Cardiac muscle cell (in vitro differentiated cells and primary cell): Measurements from ENCODE around the gene MICU2. TPM values are rescaled to one million over a fixed set of nuclear protein-coding genes. Genes with fewer than 3 reads are reported as not detected.
"Not testable (repeated sequence)": the region's sequence is repeated elsewhere in the genome, so short reads cannot be mapped to it uniquely, and the experiment has no call there.

Source experiments
- DNase-seq, 2 donors: peaks; one replicate each; pipeline versions ENCODE4 v3.0.0 to v3.0.0-alpha.2; 2010 to 2017; ENCODE audit warnings: low read depth in 1 of 2, low spot score in 1 of 2
- H3K27ac ChIP-seq: fragments of 200-600 bp; sonication (generic); 2 replicates; pipeline ENCODE4 v1.5.1; 2016
- H3K27me3 ChIP-seq: fragments of 200-600 bp; sonication (generic); 2 replicates; pipeline ENCODE4 v1.6.0; 2016; ENCODE audit warnings: control low read depth
- H3K36me3 ChIP-seq: fragments of 200-600 bp; sonication (generic); 2 replicates; pipeline ENCODE4 v1.5.1; 2016; ENCODE audit warnings: control low read depth
- H3K4me1 ChIP-seq: fragments of 200-600 bp; sonication (generic); 2 replicates; pipeline ENCODE4 v1.8.1; 2017; ENCODE audit warnings: low read depth, mild to moderate bottlenecking, mixed run types
- H3K4me3 ChIP-seq: fragments of 200-600 bp; sonication (generic); 2 replicates; pipeline ENCODE4 v1.5.1; 2016; ENCODE audit warnings: mild to moderate bottlenecking
- H3K9me3 ChIP-seq: fragments of 200-600 bp; sonication (generic); 2 replicates; pipeline ENCODE4 v1.5.1; 2017; ENCODE audit warnings: low read depth, mild to moderate bottlenecking, control low read depth
- CTCF ChIP-seq: IDR thresholded peaks from 2 replicates; pipeline ENCODE4 v1.5.1; 2012; ENCODE audit warnings: low read depth, mild to moderate bottlenecking, low read length
- polyA plus RNA-seq: library from polyadenylated mRNA; unstranded; fragments of >200 nt; fragmentation: Nextera tagmentation; extraction: Ambion mirVana; gene quantifications from 2 replicates; pipeline ENCODE4 v1.2.1, GENCODE V29; 2016
- total RNA-seq: library from RNA; depleted of rRNA; stranded (reverse); fragments of >200 nt; gene quantifications from 2 replicates; pipeline ENCODE4 v1.2.3, GENCODE V29; 2016

MICU2 gene
- total and polyA plus RNA-seq, 2 experiments from 2014 or later = 75.6 to 111 TPM

DNA sequence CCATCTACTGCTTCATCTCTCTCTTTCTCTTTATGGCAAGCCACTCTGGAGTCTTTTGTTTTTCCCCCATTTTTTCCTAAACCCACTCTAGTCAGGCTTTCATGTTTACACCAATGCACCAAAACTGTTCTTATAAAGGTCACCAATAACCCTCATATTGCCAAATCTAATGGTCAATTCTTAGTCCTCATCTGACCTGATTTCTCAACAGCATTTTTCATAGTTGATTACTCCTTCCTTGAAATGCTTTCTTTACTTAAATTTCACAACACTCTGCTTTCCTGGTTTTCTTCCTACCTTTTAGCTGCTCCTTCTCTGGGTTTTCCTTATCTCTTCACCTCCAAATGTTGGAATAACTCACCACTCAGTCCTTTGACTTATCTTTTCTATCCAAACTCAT lies 47.9 kb downstream of the MICU2 start:
- Histone ChIP-seq H3K27ac (no peak overlapping the region), H3K36me3 (no peaks in the 10 kb centered on the region), H3K27me3 (no peaks in the 10 kb centered on the region), H3K9me3 (no peaks in the 10 kb centered on the region), H3K4me1 (no peaks in the 10 kb centered on the region), H3K4me3 (no peak overlapping the region)
- peak in 1 of 2 donors; percentile 21 for DNase-seq
- no peak for TF ChIP-seq CTCF

DNA sequence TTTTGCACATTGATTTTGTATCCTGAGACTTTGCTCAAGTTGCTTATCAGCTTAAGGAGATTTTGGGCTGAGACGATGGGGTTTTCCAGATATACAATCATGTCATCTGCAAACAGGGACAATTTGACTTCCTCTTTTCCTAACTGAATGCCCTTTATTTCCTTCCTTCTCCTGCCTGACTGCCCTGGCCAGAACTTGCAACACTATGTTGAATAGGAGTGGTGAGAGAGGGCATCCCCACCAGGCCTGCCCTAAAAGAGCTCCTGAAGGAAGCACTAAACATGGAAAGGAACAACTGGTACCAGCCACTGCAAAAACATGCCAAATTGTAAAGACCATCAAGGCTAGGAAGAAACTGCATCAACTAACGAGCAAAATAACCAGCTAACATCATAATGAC lies 50.7 kb downstream of the MICU2 start:
- H3K27me3 ChIP-seq, H3K4me1 ChIP-seq, H3K36me3 ChIP-seq, H3K4me3 ChIP-seq, DNase-seq, H3K9me3 ChIP-seq, H3K27ac ChIP-seq: not testable (repeated sequence)

DNA sequence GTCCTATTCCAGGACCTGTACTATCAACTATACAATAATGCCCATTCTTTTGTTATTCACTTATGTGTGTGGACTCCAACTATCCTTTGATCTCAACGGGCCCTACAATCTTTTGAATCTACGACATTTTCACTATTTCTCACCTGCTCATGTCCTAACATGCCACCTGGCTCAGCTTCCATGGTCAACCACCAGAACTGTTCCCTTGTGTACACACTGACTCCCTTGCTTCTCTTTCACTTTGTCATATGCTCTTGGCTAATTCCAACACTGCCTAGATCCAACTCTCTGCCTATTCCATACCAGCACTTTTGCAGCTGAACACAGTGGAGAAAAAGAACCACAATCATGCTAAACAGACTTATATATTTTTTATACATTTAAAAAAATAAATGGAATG lies 53.1 kb downstream of the MICU2 start:
- TF ChIP-seq CTCF = no peak
- Histone ChIP-seq H3K27me3 (no peaks in the 10 kb centered on the region), H3K4me1 (no peaks in the 10 kb centered on the region), H3K36me3 (no peaks in the 10 kb centered on the region), H3K27ac (no peak overlapping the region), H3K4me3 (no peak overlapping the region), H3K9me3 (no peaks in the 10 kb centered on the region)
- DNase-seq = no peak

- H3K4me3 ChIP-seq = no peak overlapping the region
- H3K9me3 ChIP-seq = no peaks in the 10 kb centered on the region
- H3K36me3 ChIP-seq = no peaks in the 10 kb centered on the region
- no peak for TF ChIP-seq CTCF
- H3K27me3 ChIP-seq = no peaks in the 10 kb centered on the region
- peak in 1 of 2 donors; percentile 5 for DNase-seq
- no peak overlapping the region for H3K27ac ChIP-seq
- H3K4me1 ChIP-seq = no peaks in the 10 kb centered on the region
Observed at GRCh38 chr13:21549633-21550032, 54.3 kb downstream of the MICU2 start.

DNA sequence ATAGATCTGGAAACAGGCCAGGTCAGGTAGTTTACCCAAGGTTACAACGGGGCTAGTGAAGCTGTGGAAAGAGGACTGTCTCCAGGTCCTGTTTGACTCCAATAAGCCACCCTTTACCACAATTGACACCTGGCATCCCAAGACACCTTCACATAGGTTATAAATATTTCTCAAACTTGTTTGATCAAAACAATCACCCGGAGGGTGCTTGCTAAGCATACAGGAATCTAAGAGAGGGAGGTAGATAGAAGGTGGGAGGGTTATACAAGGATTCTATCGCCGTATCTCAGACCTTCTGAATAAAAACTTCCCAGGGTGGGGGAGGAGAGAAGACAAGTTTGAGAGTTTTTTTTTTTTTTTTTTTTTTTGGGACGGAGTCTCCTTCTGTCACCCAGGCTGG lies 55.4 kb downstream of the MICU2 start:
- H3K36me3 ChIP-seq = no peaks in the 10 kb centered on the region
- H3K9me3 ChIP-seq = no peaks in the 10 kb centered on the region
- H3K27me3 ChIP-seq = no peaks in the 10 kb centered on the region
- H3K27ac ChIP-seq = peak overlapping the region; percentile 39
- no peak for TF ChIP-seq CTCF
- no peaks in the 10 kb centered on the region for H3K4me1 ChIP-seq
- no peak for DNase-seq
- H3K4me3 ChIP-seq = no peak overlapping the region

GRCh38 chr13:21546372-21546771 lies 57.6 kb downstream of the MICU2 start:
- Histone ChIP-seq H3K4me1 (peaks cover 18% of the 10 kb centered on the region), H3K9me3 (no peaks in the 10 kb centered on the region), H3K4me3 (no peak overlapping the region), H3K27ac (peak overlapping the region; percentile 49), H3K36me3 (no peaks in the 10 kb centered on the region), H3K27me3 (no peaks in the 10 kb centered on the region)
- DNase-seq = peak in 1 of 2 donors; percentile 32
- no peak for TF ChIP-seq CTCF
